ENCODE results near the gene DNAJB12. TPM values are rescaled to one million over a fixed set of nuclear protein-coding genes. Genes with fewer than 3 reads are reported as not detected.

DNAJB12 gene
- total RNA-seq, 1 experiment from 2014 or later = 48.0 TPM

- DNase-seq = no peak
- H3K36me3 Mint-ChIP-seq (ENCODE audit: insufficient read depth, unreplicated experiment) = no peaks in the 10 kb centered on the region
- H3K27me3 Mint-ChIP-seq (ENCODE audit: unreplicated experiment) = no peaks in the 10 kb centered on the region
- no peak overlapping the region for H3K4me3 Mint-ChIP-seq (ENCODE audit: low read depth, unreplicated experiment)
- no peak overlapping the region for H3K27ac Mint-ChIP-seq (ENCODE audit: unreplicated experiment)
- H3K4me1 Mint-ChIP-seq (ENCODE audit: low read depth, unreplicated experiment) = peaks cover 10% of the 10 kb centered on the region
- CTCF ChIA-PET = no interaction called here
- no peaks in the 10 kb centered on the region for H3K9me3 Mint-ChIP-seq (ENCODE audit: low read depth, unreplicated experiment)
- intact Hi-C loops (cut with micrococcal nuclease; ENCODE audit: unreplicated experiment) = no loop called here
- BruUV-seq (replicated peaks) = no TSS peak
- no peak for TF ChIP-seq CTCF (IDR thresholded peaks at IDR 0.05; ENCODE audit: unreplicated experiment)
Measured at GRCh38 chr10:72389716-72390115, 35.0 kb upstream of the DNAJB12 start.

- Mint-ChIP-seq H3K4me3 (ENCODE audit: low read depth, unreplicated experiment) (no peak overlapping the region), H3K36me3 (ENCODE audit: insufficient read depth, unreplicated experiment) (no peaks in the 10 kb centered on the region), H3K27ac (ENCODE audit: unreplicated experiment) (no peak overlapping the region), H3K9me3 (ENCODE audit: low read depth, unreplicated experiment) (no peaks in the 10 kb centered on the region), H3K27me3 (ENCODE audit: unreplicated experiment) (no peaks in the 10 kb centered on the region), H3K4me1 (ENCODE audit: low read depth, unreplicated experiment) (peaks cover 15% of the 10 kb centered on the region)
- no peak for DNase-seq
- CTCF ChIA-PET = interaction anchor here (0.6 to 0.9 kb wide), 2 partner anchors 34 to 499 kb away, joined by 3 read pairs; partner anchors contain the start of gene DNAJB12
- BruUV-seq (replicated peaks) = no TSS peak
- intact Hi-C loops (cut with micrococcal nuclease; ENCODE audit: unreplicated experiment) = no loop called here
- no peak for TF ChIP-seq CTCF (IDR thresholded peaks at IDR 0.05; ENCODE audit: unreplicated experiment)
Measured at GRCh38 chr10:72389014-72389413, 34.3 kb upstream of the DNAJB12 start.

- Mint-ChIP-seq H3K4me3 (ENCODE audit: low read depth, unreplicated experiment) (no peak overlapping the region), H3K4me1 (ENCODE audit: low read depth, unreplicated experiment) (peaks cover 15% of the 10 kb centered on the region), H3K9me3 (ENCODE audit: low read depth, unreplicated experiment) (no peaks in the 10 kb centered on the region), H3K27ac (ENCODE audit: unreplicated experiment) (no peak overlapping the region), H3K36me3 (ENCODE audit: insufficient read depth, unreplicated experiment) (no peaks in the 10 kb centered on the region), H3K27me3 (ENCODE audit: unreplicated experiment) (no peaks in the 10 kb centered on the region)
- BruUV-seq (replicated peaks) = no TSS peak
- no peak for DNase-seq
- CTCF ChIA-PET = interaction anchor here (0.9 kb wide), 1 partner anchor 33 kb away, joined by 3 read pairs; the partner anchor contains the start of gene DNAJB12
- intact Hi-C loops (cut with micrococcal nuclease; ENCODE audit: unreplicated experiment) = no loop called here
- TF ChIP-seq CTCF (IDR thresholded peaks at IDR 0.05; ENCODE audit: unreplicated experiment) = no peak
Measured at GRCh38 chr10:72388062-72388461, 33.3 kb upstream of the DNAJB12 start.

- H3K4me3 Mint-ChIP-seq (ENCODE audit: low read depth, unreplicated experiment) = no peak overlapping the region
- CTCF ChIA-PET = interaction anchor here (0.6 kb wide), 2 partner anchors 18 to 25 kb away, joined by 3 read pairs; no protein-coding TSS in a partner anchor
- no peaks in the 10 kb centered on the region for H3K36me3 Mint-ChIP-seq (ENCODE audit: insufficient read depth, unreplicated experiment)
Measured at GRCh38 chr10:72386916-72387586, 32.3 kb upstream of the DNAJB12 start.

More at GRCh38 chr10:72386916-72387586, 32.3 kb upstream of the DNAJB12 start:
- Mint-ChIP-seq H3K4me1 (ENCODE audit: low read depth, unreplicated experiment) (peaks cover 15% of the 10 kb centered on the region), H3K9me3 (ENCODE audit: low read depth, unreplicated experiment) (no peaks in the 10 kb centered on the region), H3K27ac (ENCODE audit: unreplicated experiment) (no peak overlapping the region), H3K27me3 (ENCODE audit: unreplicated experiment) (no peaks in the 10 kb centered on the region)
- intact Hi-C loops (cut with micrococcal nuclease; ENCODE audit: unreplicated experiment) = no loop called here
- no TSS peak for BruUV-seq (replicated peaks)
- TF ChIP-seq CTCF (IDR thresholded peaks at IDR 0.05; ENCODE audit: unreplicated experiment) = no peak
- no peak for DNase-seq

All from Calu3 (cell line).